CD4-positive, alpha-beta T cell treated with Interleukin-6 for 4 hours (primary cell): ENCODE measurements around the gene COMT.

Experiments used
- DNase-seq: peaks from one replicate; pipeline ENCODE4 v3.0.0-alpha.2; 2020; ENCODE audit warnings: mixed read lengths

The COMT gene

GRCh38 chr22:20014526-20015186 lies 73.1 kb downstream of the COMT start:
- DNase-seq, result no peak

GRCh38 chr22:20015187-20015625 lies 73.6 kb downstream of the COMT start:
- no peak for DNase-seq

GRCh38 chr22:20015971-20016733 lies 74.6 kb downstream of the COMT start:
- peak; percentile 39 for DNase-seq

- DNase-seq, result peak; percentile 93
Observed at GRCh38 chr22:20016734-20017621, 75.4 kb downstream of the COMT start, which contains the start of gene ARVCF. ARVCF (minus strand) TSS chr22:20016823; CDS start chr22:19990794, 26,029 bp downstream.

- DNase-seq, result no peak
Observed at GRCh38 chr22:20017622-20017958, 76.0 kb downstream of the COMT start.

- DNase-seq, result no peak
Observed at GRCh38 chr22:20018001-20018400, 76.4 kb downstream of the COMT start.
